ENCODE data around the gene DAZ1. TPM values are rescaled to one million over a fixed set of nuclear protein-coding genes. Genes with fewer than 3 reads are reported as not detected.
"Not testable (repeated sequence)": the region's sequence is repeated elsewhere in the genome, so short reads cannot be mapped to it uniquely, and the experiment has no call there.

The DAZ1 gene
- total RNA-seq: not detected in 2 replicates

DNA sequence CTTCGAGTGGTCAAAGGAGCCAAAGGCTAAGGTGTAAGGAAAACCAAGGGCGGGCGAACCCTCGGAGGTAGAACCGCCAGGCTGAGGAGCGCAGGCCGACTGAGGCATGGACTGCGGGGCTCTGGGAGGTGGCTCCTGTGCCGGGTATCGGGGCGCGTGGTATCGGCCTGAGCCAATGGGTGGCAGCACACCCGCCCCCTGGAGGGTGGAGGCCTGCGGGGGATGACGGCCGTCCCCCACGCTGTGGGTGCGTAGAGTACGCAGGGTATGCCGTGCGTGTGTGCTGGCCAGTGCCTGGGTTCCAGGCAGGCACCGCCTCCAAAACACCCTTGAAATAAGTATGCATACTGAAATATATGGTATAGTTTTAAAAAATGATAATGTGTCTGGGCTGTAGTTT lies at the start of gene DAZ1:
Gene DAZ1, minus strand, starts transcription at position 101 of the 400 bp plus-strand sequence. CDS start 208 bp downstream, outside the sequence.
- not testable (repeated sequence) for H3K4me3 ChIP-seq (ENCODE audit: low read depth, low read length); H3K36me3 ChIP-seq (ENCODE audit: control insufficient read depth, insufficient read depth, low read length); FAIRE-seq; DNase-seq (ENCODE audit: low read depth); H3K27me3 ChIP-seq (ENCODE audit: control insufficient read depth, insufficient read depth, low read length)

DNA sequence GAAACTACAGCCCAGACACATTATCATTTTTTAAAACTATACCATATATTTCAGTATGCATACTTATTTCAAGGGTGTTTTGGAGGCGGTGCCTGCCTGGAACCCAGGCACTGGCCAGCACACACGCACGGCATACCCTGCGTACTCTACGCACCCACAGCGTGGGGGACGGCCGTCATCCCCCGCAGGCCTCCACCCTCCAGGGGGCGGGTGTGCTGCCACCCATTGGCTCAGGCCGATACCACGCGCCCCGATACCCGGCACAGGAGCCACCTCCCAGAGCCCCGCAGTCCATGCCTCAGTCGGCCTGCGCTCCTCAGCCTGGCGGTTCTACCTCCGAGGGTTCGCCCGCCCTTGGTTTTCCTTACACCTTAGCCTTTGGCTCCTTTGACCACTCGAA lies 20.4 kb upstream of the DAZ1 start, which contains the start of gene DAZ2:
Gene DAZ2, plus strand, starts transcription at position 301 of the 400 bp plus-strand sequence. CDS start 208 bp downstream, outside the sequence.
- H3K4me3 ChIP-seq (ENCODE audit: low read depth, low read length); FAIRE-seq; H3K27me3 ChIP-seq (ENCODE audit: control insufficient read depth, insufficient read depth, low read length); DNase-seq (ENCODE audit: low read depth); H3K36me3 ChIP-seq (ENCODE audit: control insufficient read depth, insufficient read depth, low read length): not testable (repeated sequence)

DNA sequence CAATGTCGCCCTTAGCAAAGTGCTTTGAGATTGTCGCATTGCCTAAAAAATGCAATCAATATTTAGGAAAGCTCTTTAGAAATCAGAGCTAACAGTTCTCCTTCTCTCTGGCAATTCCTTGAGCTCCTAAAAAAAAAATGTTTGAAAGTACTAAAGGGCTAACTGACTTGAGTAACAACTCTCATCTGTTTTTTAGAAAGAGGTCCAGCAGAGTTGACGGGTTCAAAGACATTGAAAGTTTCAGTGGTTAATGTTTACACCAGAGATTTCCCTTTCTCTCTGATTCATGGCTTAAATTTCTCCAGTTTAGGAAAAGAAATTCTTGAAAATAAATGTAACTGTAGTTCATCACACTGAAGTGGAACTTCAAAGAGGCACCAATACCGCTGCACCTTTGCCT lies 11.9 kb upstream of the DAZ1 start:
- H3K27me3 ChIP-seq (ENCODE audit: control insufficient read depth, insufficient read depth, low read length); H3K4me3 ChIP-seq (ENCODE audit: low read depth, low read length); FAIRE-seq; H3K36me3 ChIP-seq (ENCODE audit: control insufficient read depth, insufficient read depth, low read length); DNase-seq (ENCODE audit: low read depth): not testable (repeated sequence)

DNA sequence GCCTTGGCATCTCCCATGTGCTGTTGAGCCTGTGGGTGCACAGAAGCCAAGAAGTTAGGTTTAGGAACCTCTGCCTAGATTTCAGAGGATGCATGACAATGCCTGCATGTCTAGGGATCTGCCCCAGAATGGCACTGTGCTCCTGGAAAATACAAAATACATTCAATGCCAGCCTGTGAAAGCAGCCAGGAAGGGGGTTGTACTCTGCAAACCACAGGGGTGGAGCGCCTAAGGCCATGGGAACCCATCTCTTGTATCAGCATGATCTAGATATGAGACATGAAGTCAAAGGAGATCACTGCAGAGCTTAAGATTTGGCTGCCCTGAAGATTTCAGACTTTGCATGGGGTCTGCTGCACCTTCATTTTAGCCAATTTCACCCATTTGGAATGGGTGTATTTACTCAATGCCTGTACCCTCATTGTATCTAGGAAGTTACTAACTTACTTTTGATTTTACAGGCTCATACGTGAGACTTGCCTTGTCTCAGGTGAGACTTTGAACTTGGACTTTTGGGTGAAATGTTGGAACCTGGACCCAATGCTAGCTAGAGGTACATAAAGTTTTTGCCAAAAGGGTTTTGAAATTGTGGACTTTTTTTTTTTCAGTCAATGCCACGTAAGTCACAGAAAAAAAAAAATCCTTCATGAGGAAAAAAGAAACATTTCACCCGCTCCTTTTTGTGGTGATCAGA lies 11.1 kb upstream of the DAZ1 start:
- not testable (repeated sequence) for DNase-seq (ENCODE audit: low read depth); FAIRE-seq; H3K4me3 ChIP-seq (ENCODE audit: low read depth, low read length); H3K36me3 ChIP-seq (ENCODE audit: control insufficient read depth, insufficient read depth, low read length); H3K27me3 ChIP-seq (ENCODE audit: control insufficient read depth, insufficient read depth, low read length)

DNA sequence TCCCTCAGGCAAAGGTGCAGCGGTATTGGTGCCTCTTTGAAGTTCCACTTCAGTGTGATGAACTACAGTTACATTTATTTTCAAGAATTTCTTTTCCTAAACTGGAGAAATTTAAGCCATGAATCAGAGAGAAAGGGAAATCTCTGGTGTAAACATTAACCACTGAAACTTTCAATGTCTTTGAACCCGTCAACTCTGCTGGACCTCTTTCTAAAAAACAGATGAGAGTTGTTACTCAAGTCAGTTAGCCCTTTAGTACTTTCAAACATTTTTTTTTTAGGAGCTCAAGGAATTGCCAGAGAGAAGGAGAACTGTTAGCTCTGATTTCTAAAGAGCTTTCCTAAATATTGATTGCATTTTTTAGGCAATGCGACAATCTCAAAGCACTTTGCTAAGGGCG lies 8.6 kb upstream of the DAZ1 start:
- DNase-seq (ENCODE audit: low read depth); H3K27me3 ChIP-seq (ENCODE audit: control insufficient read depth, insufficient read depth, low read length); H3K4me3 ChIP-seq (ENCODE audit: low read depth, low read length); FAIRE-seq; H3K36me3 ChIP-seq (ENCODE audit: control insufficient read depth, insufficient read depth, low read length): not testable (repeated sequence)

Other genes with a start within 250 kb of the DAZ1 start
- gene BPY2, start 214.7 kb downstream of the DAZ1 start, total RNA-seq: not detected in 2 replicates
- not detected in 2 replicates for gene DAZ2, start 20.5 kb upstream of the DAZ1 start, total RNA-seq

Data from bronchial epithelial cell (primary cell).